GM23248 (cell line): ENCODE results near the gene MACROD2.

Source experiments
- EZH2 ChIP-seq: fragments of 200-600 bp; sonication (generic); IDR thresholded peaks from 2 replicates; pipeline ENCODE4 v1.6.1; 2018; ENCODE audit warnings: antibody characterized with exemption, mild to moderate bottlenecking; ENCODE audit not compliant: insufficient read depth, poor library complexity, severe bottlenecking
- EZH2phosphoT487 ChIP-seq: fragments of 200-600 bp; sonication (generic); IDR thresholded peaks from 2 replicates; pipeline ENCODE4 v1.6.1; 2018; ENCODE audit warnings: antibody characterized with exemption, moderate library complexity, mild to moderate bottlenecking, low read depth; ENCODE audit not compliant: insufficient read depth

GRCh38 chr20:15446373-15446772, 1451.1 kb downstream of the MACROD2 start:
- TF ChIP-seq EZH2 (no peak), EZH2phosphoT487 (no peak)
